Measurements from ENCODE around the gene GPR137B.

Gene GPR137B

DNA sequence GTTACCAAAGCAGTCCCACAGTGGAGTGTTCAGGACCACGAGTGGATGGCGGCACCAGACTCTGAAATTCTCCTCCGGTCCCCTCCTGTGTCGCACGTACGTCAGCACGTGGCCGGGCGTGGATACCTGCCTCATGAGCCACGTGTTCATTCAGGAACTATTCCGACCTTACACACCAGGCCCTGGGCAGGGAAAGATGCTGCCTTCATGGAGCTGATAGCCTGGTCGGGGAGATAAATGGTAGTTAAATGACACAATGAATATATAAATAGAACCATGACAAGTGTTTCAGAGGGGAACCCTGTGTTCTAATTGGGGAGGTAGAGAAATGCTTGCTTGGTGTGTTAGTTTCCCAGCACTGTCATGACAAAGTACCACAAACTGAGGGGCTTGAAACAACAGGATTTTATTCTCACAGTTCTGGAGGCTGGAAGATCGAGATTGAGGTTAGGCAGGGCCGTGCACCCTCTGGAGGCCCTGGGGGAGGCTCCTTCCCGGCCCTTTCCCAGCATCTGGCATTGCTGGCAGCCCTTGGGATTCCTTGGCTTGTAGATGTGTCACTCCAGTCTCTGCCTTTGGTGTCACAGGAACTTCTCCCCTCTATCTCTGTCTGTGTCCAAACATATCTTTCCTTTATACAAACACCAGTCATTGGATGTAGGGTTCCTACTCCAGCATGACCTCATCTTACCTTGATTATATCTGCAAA lies 28.9 kb upstream of the GPR137B start:
- DNase-seq (ENCODE audit: low read depth in 2 of 2), result no peak

DNA sequence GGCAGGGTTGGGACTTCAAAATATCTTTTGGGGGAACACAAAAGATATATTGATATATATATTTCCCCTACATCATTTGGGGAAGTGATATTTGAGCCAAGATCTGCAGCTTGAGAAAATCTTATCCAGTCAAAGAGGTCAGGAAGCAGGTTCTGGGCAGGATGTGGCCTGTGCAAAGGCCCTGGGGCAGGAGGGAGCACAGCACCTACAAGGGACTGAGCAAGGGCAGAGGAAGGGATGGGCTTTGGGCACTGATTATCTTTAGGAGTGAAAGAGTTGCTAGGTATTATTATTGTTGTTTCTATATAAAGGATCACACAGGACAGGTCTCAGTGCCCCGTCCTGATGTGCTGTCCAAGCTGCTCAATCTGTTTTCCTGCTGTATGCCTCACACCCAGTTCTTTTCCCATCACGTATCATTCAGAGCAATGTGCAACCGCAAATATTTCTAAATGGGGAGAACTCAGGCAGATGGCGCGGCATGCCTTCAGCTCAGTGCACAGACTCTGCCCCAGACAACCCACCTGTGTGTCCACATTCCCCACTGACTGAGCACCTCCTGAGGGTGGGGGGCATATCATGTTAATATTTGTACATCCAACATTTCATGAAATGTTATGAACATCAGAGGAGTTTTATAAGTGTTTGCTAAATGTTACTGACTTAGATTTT lies 28.1 kb upstream of the GPR137B start:
- no peak for DNase-seq (ENCODE audit: low read depth in 2 of 2)

DNA sequence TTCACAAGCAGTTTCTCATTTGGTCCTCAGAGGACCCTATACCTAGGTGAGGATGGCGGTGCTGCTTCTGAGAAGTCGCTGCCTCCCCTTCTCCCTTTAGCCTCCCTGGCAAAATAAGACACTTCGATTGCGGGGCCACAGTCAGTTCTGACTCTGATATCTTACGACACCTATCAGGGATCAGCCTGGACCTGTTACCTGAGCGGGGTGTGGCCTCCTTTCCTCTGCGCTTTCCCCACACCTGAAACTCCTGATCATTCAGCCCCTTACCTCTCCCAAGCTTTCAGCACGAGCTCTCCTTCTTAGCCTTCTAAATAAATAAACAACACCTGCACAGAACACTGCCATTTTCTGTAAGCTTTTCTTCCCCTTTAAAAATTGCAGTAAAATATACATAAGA lies 24.6 kb upstream of the GPR137B start:
- DNase-seq (ENCODE audit: low read depth in 2 of 2), result no peak

DNA sequence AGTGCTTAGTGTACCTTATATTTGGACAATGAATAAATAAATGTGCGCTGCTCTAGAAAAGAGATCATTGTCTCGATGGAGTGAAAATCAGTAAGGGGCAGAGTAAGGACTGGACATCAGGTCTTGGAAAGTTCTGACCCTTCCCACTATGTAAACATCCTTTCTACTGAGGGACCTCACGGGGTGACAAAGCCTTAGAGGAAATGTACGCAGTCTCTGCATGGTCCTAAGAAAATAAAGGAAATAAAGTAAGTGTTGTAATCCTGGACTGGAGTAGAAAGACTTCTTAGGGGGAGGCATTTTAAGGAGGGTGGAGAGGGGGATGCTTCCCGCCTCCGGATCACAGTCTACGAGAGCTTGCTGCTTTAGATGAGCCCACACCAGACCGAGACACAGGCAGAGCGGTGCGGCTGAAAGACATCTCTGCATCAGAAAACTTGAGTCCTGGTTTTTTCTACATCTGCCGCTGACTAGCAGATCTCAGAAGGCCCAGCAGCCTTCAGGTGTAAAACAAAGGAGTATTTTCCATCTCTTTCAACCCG lies 22.3 kb upstream of the GPR137B start:
- no peak for DNase-seq (ENCODE audit: low read depth in 2 of 2)

DNA sequence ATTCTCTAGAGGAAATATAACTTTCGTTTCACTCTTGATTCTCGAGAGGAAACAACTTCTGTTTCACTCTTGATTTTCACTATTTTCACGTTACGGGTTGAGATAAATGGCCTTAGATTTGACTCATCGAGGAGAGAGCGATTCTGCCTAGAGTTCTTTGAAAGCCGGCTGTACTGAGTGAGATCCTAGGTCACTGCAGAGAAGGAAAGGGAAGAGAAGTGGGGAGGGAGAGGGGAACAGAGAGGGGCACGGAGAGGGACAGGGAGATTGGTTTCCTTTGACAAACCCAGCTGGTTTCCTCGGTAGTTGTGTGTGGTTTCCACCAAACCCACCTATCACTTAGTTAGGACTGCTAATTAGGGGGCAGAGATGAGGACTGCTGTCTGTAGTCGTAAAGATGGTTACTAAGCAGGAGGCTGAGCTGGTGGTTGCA lies 21.6 kb upstream of the GPR137B start:
- DNase-seq (ENCODE audit: low read depth in 2 of 2), result no peak

DNA sequence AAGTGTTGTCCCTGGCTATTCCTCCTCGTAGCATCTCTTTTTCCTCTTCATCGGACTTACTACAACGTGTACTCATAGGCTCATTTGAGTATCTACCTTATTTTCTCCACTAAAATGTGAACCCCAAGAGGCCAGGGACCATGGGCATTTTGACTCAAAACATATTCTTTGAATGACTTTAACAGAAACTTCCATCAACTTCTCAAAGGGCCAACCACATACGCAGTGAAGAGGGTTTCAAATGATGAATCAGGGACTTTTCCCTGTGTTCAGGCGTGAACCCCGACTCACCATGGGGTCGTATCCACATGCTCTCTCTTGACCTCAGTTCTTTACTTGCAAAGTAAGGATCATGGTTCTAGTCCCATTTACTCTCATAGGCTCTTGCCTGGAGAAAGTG lies 20.2 kb upstream of the GPR137B start:
- DNase-seq (ENCODE audit: low read depth in 2 of 2), result no peak

DNA sequence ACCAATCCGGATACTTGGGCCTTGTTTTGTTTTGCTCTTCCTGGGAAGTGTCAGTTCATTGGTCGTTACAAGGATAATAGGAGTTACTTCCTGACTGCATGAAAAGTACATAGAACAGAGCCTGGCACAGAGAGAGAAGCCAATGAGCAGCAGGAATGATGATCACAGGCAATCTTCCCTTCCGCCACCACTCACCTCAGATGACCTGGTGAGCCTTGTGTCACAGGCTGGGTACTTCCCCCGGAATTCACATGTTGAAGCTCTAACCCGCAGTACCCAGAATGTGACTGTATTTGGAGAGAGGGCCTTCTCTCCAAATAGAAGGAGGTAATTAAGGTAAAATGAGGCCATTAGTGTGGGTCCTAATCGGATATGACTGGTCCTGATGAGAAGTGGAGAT lies 18.8 kb upstream of the GPR137B start:
- no peak for DNase-seq (ENCODE audit: low read depth in 2 of 2)

DNA sequence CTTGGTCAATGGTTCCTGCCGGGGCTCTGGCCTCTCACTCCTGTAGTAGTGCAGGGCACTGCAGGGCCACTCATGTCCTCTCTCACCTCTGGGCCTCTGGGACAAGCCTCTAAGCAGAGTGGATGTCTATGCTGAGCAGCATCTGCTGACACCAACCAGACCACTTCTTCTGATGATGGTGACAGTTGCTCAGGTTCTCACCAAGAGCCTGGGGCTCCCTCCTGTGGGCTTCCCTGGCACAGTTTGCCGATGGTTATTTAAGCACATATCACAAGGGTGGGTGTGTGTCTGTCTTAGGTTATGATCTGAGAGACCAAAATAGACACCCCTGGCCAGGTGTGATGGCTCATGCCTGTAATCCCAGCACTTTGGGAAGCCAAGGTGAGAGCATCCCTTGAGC lies 17.4 kb upstream of the GPR137B start:
- DNase-seq (ENCODE audit: low read depth in 2 of 2), result no peak

DNA sequence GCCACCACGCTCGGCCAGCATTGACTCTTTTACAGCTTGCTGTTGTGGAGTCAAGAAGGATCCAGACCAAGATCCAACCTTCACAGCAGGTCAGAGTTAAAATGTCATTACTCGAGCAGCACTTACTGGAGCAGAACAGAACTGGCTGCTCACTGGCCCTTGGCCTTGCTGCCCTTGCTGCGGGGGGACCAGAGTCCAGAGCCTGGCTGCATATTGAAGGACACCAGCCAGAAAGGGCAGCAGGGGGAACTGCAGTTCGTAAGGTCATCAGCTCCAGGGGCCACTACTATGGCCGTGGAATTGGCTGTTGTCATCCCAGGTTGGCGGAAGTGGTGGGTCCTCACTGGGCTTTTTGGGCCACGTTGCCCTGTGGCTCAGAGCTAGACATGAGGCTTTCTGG lies 15.3 kb upstream of the GPR137B start:
- DNase-seq (ENCODE audit: low read depth in 2 of 2), result no peak

DNA sequence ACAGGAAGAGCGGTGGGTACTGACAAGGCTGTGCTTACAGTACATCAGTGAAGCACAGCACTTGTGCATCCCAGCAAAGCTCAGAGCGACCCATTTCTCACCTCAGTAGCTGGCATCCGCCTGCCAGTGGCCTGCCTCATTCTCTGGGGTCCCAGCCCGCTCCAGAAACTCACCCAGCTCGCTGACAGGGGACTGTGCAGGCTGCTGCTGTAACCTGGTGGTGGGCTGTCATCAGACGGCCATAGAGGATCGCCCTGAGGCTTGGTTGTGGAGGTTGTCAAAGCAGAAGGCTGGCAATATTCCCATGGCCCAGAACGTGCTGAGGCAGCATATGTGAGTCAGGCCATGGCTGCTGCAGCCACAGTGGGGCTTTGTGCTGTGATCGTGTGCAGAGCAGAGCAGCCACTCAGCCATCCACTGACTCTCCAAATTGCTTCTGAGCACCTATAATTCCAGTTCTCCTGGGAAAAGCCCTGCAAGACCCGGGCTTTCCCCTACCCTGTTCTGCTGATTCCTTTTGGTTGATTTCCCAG lies 13.6 kb upstream of the GPR137B start:
- no peak for DNase-seq (ENCODE audit: low read depth in 2 of 2)

DNA sequence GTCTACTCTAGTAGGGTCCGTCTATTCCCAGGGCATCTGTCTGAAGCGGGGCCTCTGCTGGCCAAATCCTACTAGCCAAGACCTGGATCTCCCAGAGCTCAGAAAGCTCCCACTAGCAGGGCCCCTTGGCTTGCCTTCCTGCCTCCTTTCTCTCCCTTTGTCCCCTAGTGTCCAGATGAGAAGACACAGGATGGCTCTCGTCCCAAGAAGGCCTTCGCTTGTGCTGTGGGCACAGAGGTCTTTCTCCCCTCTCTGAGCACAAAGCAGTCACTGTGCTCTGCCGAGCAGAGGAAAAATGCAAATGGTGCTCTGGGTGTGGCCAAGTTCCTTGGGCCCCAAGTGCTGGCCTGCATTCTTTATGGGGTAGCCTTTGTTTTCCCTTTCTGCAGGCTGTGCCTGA lies 13.0 kb upstream of the GPR137B start:
- DNase-seq (ENCODE audit: low read depth in 2 of 2), result no peak

DNA sequence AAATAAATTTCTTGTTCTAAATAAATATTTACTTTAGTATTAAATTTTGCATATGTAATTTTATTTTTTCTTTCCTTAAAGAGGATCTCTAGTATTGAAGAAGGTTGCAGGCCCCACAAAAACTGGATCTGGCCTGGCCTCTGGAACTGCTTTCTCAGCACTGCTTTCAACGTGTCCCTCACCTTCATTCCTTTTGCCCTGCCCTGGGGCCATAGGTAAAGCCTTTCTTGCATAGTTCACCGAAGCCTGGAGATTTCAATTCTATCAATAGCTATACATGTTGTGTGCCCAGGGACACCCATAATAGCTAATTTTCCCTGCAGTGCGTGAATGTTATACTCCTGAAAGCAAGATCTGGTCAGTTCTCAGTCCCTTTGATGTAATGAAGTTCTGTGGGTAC lies 12.0 kb upstream of the GPR137B start:
- DNase-seq (ENCODE audit: low read depth in 2 of 2), result no peak

DNA sequence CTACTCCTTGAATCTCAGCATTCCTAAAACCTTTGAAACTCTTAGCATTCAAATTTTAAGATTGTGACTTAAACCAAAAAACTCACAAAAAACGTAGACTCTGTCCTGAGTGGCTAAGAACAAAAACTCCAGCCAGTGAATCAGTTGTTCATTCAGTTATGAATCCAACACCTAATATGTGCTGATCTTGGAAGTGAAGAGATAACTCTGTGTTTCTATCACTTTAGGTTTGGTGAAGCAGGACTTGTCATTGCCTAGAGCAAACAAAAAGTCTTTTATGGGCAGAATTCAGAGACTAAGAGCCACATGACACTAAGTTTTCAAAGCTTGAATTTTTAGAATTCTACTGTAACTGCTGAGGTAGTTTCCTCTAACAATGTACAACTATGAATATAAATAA lies 10.4 kb upstream of the GPR137B start:
- DNase-seq (ENCODE audit: low read depth in 2 of 2), result no peak

DNA sequence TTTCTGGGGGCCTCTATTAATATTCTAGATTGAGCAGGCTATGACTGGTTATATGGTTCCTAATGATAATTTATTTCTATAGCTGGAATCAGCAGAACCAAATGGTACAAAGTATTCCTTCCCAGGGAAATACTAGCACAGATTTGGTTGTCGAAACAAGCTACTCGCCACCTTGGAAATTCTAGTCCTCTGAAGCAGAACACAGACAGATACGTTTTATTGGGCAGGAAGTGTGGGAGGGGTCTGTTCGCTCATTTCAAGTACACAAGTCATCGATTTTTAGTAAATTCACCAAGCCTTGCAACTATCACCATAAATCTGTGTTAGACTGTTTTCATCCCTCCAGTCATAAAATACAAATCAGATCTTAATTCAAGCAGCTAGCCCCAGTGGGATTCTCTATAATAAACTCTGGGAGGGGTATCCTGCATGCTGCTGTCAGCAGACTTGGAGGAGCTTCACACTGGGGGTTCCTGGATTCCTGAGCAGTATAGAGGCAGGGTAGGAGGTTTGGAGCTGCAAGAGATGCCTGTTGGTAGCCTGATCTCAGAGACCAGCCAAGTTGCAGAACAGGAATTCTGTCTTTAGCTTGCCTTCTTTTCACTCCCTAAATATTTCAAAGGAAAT lies 9.8 kb upstream of the GPR137B start:
- no peak for DNase-seq (ENCODE audit: low read depth in 2 of 2)

DNA sequence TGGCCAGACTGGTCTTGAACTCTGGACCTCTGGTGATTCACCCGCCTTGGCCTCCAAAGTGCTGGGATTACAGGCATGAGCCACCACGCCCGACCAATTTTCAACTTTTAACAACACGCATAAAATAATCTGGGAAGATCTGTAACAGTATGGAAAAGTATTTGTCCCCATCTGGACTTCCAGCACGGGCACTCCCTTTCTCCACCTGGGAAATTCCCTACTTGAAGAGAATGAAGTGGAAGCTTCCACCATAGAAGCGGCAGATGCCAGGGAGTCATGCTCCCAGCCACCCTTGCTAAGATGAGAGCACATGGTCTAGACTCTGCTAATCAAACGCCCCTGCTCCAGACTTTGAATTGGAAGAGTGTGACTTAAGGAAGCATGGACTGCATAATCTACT lies 9.0 kb upstream of the GPR137B start:
- no peak for DNase-seq (ENCODE audit: low read depth in 2 of 2)

DNA sequence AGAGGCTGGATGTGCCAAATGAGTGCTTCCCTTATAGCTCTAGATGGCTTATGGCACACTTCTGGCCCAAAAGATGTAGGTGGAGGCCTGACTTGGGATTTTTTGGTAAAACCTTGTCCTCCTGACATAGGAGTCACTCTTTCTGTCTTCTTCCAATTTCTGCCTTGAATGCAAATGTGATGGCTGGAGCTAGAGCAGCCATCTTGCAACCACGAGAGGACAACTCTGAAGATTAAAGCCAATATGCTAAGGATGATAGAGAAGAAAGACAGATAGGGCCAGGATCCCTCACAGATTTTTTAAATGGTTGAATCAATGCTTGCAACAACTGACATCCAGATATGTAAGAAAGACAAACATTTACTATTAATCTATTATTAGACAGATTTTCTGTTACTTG lies 8.5 kb upstream of the GPR137B start:
- no peak for DNase-seq (ENCODE audit: low read depth in 2 of 2)

DNA sequence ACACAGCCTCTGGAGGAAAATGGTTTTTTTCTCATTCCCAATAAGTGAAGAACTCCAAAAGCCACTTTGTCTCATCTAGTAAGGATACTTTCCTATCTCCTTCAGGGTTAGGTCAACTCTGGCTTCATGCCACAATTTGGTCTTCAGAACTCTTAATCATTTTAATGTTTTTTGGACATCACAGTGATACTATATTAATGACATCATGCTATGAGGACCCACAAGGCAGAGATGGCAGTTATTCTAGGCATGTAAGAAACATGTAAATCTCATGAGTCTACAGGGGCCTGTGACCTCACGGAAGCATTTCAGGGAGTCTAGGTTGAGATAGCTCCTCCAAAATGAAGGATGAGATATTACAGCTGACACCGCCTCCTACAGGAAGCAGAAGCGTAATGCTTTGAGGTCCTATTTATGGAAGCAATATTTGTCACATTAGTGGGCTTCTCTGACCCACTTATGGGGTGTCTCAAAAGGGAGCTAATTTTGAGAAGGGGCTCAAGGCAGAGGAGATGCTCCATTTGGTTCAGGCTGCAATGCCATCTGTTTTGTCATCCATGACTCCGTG lies 5.0 kb upstream of the GPR137B start:
- DNase-seq (ENCODE audit: low read depth in 2 of 2), result no peak

DNA sequence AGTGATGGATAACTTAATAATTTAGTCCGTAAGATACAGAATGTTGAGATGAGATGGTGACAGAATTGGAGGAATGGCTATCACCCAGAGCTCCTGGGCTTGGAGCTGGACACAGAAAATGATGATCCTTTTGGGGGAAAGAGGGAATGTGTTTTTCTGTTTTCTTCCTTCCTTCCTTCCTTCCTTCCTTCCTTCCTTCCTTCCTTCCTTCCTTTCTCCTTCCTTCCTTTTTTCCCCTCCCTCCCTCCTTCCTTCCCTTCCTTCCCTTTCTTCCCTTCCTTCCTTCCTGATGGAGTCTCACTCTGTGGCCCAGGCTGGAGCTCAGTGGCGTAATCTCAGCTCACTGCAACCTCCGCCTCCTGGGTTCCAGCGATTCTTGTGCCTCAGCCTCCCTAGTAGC lies 2.8 kb upstream of the GPR137B start:
- DNase-seq (ENCODE audit: low read depth in 2 of 2), result no peak

DNA sequence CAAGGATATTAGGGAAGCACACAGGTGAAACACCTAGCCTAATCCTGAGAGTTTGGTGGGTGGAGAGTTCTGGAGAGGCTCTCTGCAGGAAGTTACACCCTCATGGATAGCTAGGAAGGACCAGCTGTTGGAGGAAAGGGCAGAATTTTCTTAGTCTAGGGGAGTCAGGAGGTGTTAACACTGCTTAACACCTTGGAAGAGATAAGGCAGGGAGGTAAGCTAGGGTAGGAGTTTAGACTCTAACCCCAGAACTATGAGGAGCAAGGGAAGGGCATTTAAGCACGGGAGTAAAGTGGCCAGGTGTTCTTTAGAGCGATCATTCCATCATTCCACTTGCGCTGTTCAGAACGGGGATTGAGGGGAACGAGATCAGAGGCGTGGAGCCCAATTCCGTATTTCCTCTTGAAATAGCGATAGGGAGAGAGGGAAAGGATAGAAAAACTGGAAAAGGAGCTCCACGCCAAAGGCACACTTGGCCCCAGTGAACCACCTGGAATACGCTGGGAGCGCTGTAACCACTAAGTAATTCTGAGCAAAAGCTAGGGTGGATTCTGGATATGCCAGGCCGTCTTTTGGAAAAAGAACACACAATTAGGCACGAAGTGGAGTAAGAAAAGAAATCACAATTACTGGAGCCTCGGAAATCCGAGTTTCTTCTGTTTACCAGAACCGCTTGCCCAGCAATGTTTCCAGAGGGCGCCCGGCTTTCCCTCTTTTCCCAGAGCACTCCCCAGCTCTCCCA lies 1.5 kb upstream of the GPR137B start:
- DNase-seq (ENCODE audit: low read depth in 2 of 2), result no peak

DNA sequence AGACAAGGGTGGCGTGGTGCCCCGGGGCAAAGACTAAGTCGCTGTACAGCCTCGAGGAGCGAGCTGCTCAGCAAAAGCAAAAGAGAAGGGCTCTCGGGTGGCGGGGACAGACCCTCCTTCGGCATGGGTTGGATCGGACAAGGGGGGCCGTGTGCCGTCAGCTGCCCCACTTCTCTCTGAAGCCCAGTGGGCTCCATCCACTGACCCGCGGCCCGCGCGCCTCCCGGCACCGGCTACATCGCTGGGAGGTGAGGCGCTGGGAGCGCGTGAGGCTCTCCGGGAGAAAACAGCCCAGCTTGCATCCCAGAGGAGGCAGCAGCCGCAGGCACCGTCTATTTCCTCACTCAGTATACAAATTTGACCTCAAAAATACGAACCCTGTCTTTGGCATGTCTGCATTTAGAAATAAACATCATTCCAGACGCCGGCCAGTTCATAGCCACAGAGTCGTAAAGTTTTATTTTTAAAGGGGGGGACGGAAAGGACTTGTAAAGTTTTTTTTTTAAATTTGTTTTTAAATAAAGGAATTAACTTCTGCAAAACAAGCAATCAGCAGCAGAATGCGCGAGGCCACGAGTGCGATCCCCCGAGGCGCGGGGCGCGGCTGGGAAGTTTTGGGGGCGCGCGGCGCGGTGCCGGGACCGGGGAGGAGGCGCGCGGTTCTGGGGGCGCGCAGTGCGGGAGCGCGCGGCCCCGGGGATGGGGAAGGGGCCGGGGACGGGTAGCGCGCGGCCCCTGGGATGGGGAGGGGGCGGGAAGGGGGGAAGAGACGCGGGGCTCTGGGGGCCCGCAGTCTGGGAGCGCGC lies 689 bp upstream of the GPR137B start:
- DNase-seq (ENCODE audit: low read depth in 2 of 2), result no peak

Measured in activated CD8-positive, alpha-beta memory T cell treated with anti-CD3 and anti-CD28 coated beads for 4 hours (primary cell).